Adipocyte (in vitro differentiated cells): ENCODE measurements around the gene CTSG.

Experiments
- DNase-seq: peaks from one replicate; pipeline ENCODE4 v3.0.0-alpha.2; 2015; ENCODE audit warnings: low read depth
- H3K27me3 ChIP-seq: replicated peaks from 2 replicates; pipeline ENCODE4 v1.7.0; 2013; ENCODE audit warnings: mild to moderate bottlenecking, low read length, moderate library complexity; ENCODE audit not compliant: control insufficient read depth, insufficient read depth
- H3K36me3 ChIP-seq: 2 replicates; pipeline ENCODE4 v1.7.0; 2013; ENCODE audit warnings: low read length, mild to moderate bottlenecking, moderate library complexity; ENCODE audit not compliant: control insufficient read depth, insufficient read depth, severe bottlenecking
- H3K4me1 ChIP-seq: 2 replicates; pipeline ENCODE4 v1.7.0; 2013; ENCODE audit warnings: mild to moderate bottlenecking, low read length, moderate library complexity; ENCODE audit not compliant: control insufficient read depth, insufficient read depth
- H3K4me3 ChIP-seq: 2 replicates; pipeline ENCODE4 v1.7.0; 2013; ENCODE audit warnings: mild to moderate bottlenecking, low read length, moderate library complexity
- H3K9ac ChIP-seq: 2 replicates; pipeline ENCODE4 v1.7.0; 2013; ENCODE audit warnings: mild to moderate bottlenecking, low read length, moderate library complexity
- H3K9me3 ChIP-seq: 2 replicates; pipeline ENCODE4 v1.7.0; 2013; ENCODE audit warnings: mild to moderate bottlenecking, low read length, moderate library complexity; ENCODE audit not compliant: control insufficient read depth

CTSG gene, protein sequence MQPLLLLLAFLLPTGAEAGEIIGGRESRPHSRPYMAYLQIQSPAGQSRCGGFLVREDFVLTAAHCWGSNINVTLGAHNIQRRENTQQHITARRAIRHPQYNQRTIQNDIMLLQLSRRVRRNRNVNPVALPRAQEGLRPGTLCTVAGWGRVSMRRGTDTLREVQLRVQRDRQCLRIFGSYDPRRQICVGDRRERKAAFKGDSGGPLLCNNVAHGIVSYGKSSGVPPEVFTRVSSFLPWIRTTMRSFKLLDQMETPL

DNA sequence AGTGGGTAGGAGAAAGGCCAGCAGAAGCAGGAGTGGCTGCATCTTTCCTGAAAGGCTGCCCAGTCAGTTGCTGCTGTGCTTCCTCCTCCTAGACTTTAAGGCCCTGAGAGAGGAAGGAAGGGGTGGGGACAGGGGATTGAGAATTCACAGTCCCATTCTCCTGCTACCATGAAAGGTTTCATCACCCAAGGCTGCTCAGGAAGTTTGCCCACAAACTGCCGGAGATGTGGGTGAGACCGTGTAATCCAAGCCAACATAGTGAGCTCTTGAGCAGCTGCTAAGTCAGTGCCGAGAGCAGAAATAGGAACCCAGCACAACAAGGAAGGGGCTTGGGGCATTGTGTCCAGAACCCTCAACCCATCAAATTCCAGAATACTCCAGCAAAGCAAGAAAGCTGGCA is at the start of gene CTSG:
Gene CTSG (minus strand): TSS at position 69 of the 400 bp plus-strand sequence. CDS start 27 bp downstream, at position 42.
- H3K36me3 ChIP-seq: no peaks in the 10 kb centered on the region
- DNase-seq: no peak
- H3K9me3 ChIP-seq: no peaks in the 10 kb centered on the region
- H3K4me3 ChIP-seq: no peak within 1 kb of the TSS
- no peaks in the 10 kb centered on the region for H3K4me1 ChIP-seq
- no peak within 1 kb of the TSS for H3K9ac ChIP-seq
- peaks cover 7% of the 10 kb centered on the region for H3K27me3 ChIP-seq

DNA sequence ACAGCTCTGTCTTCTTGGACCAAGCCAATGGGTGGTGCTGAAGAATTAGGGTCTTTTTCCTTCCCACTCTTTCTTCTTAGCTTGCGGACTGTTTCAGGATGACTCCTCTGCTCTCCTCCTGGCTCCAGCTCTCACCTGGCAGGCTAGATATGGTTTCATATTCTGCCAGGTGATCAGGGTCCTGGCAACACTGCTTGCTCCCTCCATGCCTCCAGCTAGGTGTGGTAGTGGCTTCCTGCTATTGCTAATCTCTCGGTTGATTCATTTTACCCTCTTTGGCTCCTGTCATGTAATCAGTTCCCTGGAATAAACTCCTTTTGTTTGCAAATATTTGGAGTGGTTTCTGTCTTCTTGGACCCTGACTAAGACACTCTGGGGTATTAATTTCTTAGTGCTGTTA is 37.7 kb upstream of the CTSG start:
- no peak overlapping the region for H3K4me3 ChIP-seq
- H3K4me1 ChIP-seq: no peaks in the 10 kb centered on the region
- H3K9ac ChIP-seq: no peak overlapping the region
- no peaks in the 10 kb centered on the region for H3K27me3 ChIP-seq
- H3K36me3 ChIP-seq: no peaks in the 10 kb centered on the region
- H3K9me3 ChIP-seq: no peaks in the 10 kb centered on the region
- DNase-seq: no peak

DNA sequence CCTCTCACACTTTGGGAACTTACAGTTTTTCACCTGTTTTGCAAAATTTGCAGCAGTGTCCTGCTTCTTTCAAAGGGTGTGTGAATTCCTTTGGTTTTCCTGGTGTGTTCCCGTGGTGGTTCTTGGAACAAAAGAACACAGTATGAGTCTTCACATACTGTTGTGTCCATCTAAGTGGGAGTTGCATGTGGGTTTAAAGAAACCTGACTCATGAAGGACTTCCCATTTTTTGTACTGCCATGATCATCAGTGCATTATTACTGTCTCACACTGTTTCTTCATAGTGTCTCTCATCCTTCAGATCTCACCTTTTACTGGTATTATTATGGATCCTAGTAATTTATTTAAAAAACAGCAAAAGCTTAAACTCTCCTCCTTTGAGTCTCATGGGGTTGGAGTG is 37.2 kb upstream of the CTSG start:
- H3K27me3 ChIP-seq: no peaks in the 10 kb centered on the region
- H3K4me1 ChIP-seq: no peaks in the 10 kb centered on the region
- no peak overlapping the region for H3K9ac ChIP-seq
- DNase-seq: no peak
- no peaks in the 10 kb centered on the region for H3K9me3 ChIP-seq
- H3K4me3 ChIP-seq: no peak overlapping the region
- no peaks in the 10 kb centered on the region for H3K36me3 ChIP-seq

DNA sequence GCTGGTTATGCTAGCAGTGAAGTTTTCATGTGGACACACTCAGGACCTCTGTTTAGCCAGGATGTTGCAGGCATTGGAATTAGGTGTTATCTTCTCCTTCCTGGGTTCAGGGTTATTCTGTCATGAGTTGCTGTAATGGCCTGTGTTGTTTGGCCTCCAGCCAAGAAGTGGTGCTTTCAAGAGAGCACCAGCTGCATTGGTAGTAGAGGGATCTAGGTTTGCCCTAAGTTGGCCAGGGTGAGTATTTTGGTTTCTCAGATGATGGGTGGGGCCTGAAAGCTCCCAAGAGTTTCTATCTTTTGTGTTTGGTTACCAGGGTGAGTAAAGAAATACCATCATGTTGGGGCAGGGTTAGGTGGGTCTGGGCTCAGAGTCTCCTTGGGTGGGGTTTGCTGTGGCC is 36.1 kb upstream of the CTSG start:
- no peak for DNase-seq
- Histone ChIP-seq H3K9me3 (no peaks in the 10 kb centered on the region), H3K4me3 (no peak overlapping the region), H3K27me3 (no peaks in the 10 kb centered on the region), H3K9ac (no peak overlapping the region), H3K4me1 (no peaks in the 10 kb centered on the region), H3K36me3 (no peaks in the 10 kb centered on the region)

DNA sequence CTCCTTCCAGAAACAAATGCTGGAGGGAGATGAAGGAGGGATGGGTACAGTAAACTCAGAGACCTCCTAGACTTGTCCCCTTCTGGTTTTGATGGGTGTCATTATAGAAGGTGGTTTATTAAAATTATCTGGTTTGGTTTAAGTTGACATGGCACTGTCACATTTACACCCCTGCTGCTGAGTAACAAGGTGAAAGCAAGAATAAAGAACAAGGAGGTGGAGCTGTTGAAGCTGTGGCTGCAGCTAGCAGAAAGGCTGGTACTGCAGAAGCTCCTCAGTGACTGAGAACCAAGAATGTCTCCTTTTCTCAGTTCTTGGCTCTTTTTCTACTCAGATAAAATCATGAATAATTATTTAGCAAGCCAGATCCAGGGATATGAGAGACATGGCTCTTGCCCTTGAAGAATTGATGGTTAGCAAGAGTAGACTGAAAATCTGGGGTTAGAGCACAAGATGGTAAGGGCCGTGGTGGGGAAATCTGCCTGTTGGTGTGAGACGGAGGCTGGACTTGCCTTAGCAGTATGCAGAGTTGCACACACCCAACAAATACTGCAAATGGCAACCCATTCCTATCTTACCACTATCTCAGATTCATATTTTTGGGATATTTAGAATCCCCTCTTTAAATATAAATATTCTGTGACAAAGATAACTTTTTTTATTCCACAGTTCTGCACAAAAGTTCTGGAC is 33.8 kb upstream of the CTSG start, which contains the start of gene GZMH:
Gene GZMH (minus strand): TSS at position 31 of the 690 bp plus-strand sequence. CDS start 72 bp downstream, outside the sequence.
- no peak for DNase-seq
- Histone ChIP-seq H3K4me1 (no peaks in the 10 kb centered on the region), H3K4me3 (no peak within 1 kb of the TSS), H3K36me3 (no peaks in the 10 kb centered on the region), H3K9me3 (no peaks in the 10 kb centered on the region), H3K9ac (no peak within 1 kb of the TSS), H3K27me3 (no peaks in the 10 kb centered on the region)

DNA sequence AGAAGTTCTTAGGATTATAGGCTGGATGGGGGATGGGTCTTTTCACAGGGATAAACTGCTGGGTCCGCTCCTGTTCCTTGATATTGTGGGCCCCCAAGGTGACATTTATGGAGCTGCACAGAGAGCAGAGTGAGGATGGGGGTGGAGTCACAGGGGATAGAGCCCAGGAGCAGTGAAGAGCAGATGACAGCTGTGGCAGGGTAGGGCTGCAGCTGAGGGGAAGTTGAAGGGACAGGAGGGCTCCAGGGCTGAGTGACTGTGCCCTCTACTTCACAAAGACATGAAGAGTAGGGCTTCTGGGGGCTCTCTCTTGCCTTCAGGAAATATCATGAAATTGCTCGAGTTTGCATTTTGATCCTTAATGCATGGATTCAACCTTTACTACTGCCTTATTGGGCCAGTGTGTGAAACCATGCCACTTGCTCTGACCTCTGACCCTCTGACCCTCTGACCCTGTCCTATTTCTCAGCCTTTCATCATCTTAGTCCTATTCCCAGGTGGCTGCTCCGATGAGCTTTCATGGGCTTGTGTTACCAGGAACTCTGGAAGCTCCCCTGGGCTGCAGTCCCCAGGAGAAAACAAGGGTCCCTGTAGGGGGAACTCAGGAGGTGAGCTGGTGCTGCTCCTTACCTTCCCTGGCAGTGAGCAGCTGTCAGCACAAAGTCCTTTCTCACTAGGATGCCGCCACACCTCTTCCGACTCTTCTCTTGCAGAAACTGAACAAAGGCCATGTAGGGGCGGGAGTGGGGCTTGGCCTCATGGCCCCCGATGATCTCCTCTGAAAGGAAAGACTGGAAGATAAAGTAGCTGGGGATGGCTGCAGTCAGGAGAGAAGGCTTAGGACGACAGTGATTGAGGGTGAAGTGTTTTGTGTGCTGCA is 31.8 kb upstream of the CTSG start:
- H3K4me3 ChIP-seq: no peak overlapping the region
- no peaks in the 10 kb centered on the region for H3K4me1 ChIP-seq
- H3K9me3 ChIP-seq: no peaks in the 10 kb centered on the region
- no peaks in the 10 kb centered on the region for H3K27me3 ChIP-seq
- H3K9ac ChIP-seq: no peak overlapping the region
- no peak for DNase-seq
- no peaks in the 10 kb centered on the region for H3K36me3 ChIP-seq

DNA sequence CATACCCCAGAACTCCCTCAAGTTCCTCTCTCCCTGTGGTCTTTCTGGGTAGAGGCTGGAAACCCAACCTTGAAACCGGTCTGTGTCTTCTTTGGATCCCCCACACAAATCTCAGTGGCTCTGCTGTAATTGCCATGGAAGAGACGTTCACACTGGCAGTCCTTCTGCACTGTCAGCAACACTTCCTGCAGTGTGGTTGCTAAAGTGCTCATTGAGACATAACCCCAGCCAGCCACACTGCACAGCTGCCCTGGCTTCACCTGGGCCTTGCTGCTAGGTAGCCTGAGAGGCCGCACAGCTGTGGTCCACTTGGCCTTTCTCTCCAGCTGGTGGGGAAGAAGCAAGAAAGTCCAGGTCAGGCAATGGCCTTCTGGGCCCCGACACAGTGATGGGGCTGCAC is 31.0 kb upstream of the CTSG start:
- Histone ChIP-seq H3K4me1 (no peaks in the 10 kb centered on the region), H3K36me3 (no peaks in the 10 kb centered on the region), H3K9me3 (no peaks in the 10 kb centered on the region), H3K4me3 (no peak overlapping the region), H3K9ac (no peak overlapping the region), H3K27me3 (no peaks in the 10 kb centered on the region)
- no peak for DNase-seq

DNA sequence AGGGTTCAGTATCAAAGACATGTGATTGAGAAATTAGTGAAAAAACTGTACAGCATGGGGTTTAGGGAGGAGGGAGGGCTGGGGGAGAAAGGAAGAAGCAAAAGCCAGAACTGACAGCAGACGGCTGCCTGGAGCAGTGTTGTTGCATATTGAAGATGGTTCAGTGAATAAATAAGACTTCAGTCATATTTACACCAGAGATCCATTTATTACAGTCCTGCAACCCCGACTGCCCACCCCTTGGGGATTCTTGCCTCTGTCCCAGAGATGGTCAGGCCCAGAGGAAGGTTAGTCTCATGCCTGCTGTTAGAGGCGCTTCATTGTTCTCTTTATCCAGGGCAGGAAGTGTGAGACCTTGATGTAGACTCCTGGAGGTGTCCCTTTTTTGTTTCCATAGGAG is 30.2 kb upstream of the CTSG start:
- Histone ChIP-seq H3K36me3 (no peaks in the 10 kb centered on the region), H3K4me3 (no peak overlapping the region), H3K4me1 (no peaks in the 10 kb centered on the region), H3K9ac (no peak overlapping the region), H3K9me3 (no peaks in the 10 kb centered on the region), H3K27me3 (no peaks in the 10 kb centered on the region)
- no peak for DNase-seq

DNA sequence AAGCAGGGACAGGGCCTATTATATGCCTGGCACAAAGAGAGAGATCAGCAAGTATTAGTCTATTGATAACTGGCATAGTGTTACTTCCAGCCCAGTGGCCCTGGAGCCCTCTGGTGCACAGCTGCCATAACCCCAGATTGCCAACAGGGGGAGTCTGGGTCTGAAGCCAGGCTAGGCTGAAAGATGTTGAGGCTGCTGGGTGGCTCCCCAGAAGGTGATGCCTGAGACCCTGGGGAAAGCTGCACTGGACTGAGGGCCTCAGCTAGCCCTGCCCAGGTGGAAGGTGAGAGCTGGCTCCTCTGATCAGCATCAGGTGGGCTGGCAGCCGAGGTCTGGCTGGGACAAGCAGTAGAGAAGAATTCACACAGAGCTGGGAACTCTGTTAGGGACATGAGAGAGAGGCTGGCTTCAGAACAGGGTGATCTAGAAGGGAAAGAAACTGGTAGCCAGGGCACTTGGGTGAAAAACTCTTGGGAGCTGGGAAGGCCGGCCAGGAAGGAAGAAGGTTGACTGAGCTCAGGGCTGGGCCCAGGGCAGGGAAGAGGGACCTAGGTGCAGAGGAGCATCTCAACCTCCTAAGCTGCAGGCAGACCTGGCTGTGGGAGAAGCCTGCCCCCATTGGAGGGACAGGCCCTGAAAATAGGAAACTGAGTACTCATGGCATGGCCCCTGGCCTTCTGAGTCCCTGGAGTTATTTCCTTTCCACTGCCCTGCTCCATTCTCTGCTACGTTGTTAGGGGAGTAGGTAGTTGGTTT is 29.6 kb upstream of the CTSG start:
- Histone ChIP-seq H3K9me3 (no peaks in the 10 kb centered on the region), H3K9ac (no peak overlapping the region), H3K36me3 (no peaks in the 10 kb centered on the region), H3K27me3 (no peaks in the 10 kb centered on the region), H3K4me1 (no peaks in the 10 kb centered on the region), H3K4me3 (no peak overlapping the region)
- DNase-seq: peak; percentile 4

DNA sequence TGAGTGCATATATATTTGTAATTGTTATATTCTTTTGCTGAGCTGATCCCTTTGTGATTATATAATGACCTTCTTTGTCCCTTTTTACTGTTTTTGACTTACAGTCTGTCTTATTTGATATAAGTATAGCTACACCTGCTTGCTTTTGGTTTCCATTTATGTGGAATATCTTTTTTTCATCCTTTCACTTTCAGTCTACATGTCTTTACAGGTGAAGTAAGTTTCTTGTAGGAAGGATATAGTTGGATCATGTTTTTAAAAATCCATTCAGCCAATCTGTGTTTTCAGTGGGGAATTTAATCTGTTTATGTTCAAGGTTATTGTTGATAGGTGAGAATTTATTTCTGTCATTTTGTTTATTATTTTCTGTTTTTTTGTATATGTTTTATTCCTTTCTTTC is 21.4 kb upstream of the CTSG start:
- no peak for DNase-seq
- Histone ChIP-seq H3K36me3 (no peaks in the 10 kb centered on the region), H3K4me3 (no peak overlapping the region), H3K27me3 (no peaks in the 10 kb centered on the region), H3K4me1 (no peaks in the 10 kb centered on the region), H3K9me3 (peaks cover 14% of the 10 kb centered on the region), H3K9ac (no peak overlapping the region)
